CD4-positive, alpha-beta T cell (primary cell): Measurements from ENCODE around the gene SLC25A6. TPM values are rescaled to one million over a fixed set of nuclear protein-coding genes. Genes with fewer than 3 reads are reported as not detected.

Experiments
- ATAC-seq: fragments of 200-7000 bp; cut with Tn5 transposase; one replicate; pipeline ENCODE4 v1.10.0; 2022; ENCODE audit warnings: mild to moderate bottlenecking; ENCODE audit not compliant: poor library complexity
- CTCF ChIA-PET: fragments of 350-600 bp; sonication (Branson Sonifier 250); formaldehyde crosslinking; loops from one replicate; lab custom pipeline; 2021; ENCODE audit warnings: antibody characterized with exemption, inconsistent platforms; lab: Charles Lee
- POLR2A ChIA-PET: fragments of 350-600 bp; sonication (Branson Sonifier 250); formaldehyde crosslinking; loops from one replicate; lab custom pipeline; 2021; ENCODE audit warnings: antibody characterized with exemption, inconsistent platforms; lab: Charles Lee
- DNase-seq, 14 experiments: peaks; one replicate each; pipeline ENCODE4 v3.0.0-alpha.2; 2013 to 2020; ENCODE audit warnings: mixed read lengths in 2 of 14
- H3K27ac ChIP-seq, 2 donors: one replicate each; pipeline versions ENCODE4 v1.5.1 to v1.7.0; 2013; ENCODE audit warnings: low read length in 2 of 2, low read depth in 1 of 2, mild to moderate bottlenecking in 1 of 2
- H3K27me3 ChIP-seq, 2 experiments: 1 replicate in 1 of 2; 2 replicates in 1 of 2; pipeline versions ENCODE4 v1.6.1 to v1.7.0; 2013; ENCODE audit warnings: low read length in 2 of 2, control low read depth in 1 of 2, mild to moderate bottlenecking in 1 of 2, moderate library complexity in 1 of 2; ENCODE audit not compliant: insufficient read depth in 2 of 2, control insufficient read depth in 1 of 2
- H3K36me3 ChIP-seq: one replicate; pipeline ENCODE4 v1.6.1; 2013; ENCODE audit warnings: low read length, control low read depth; ENCODE audit not compliant: insufficient read depth
- H3K4me1 ChIP-seq: one replicate; pipeline ENCODE4 v1.6.1; 2013; ENCODE audit warnings: low read length, control low read depth; ENCODE audit not compliant: insufficient read depth
- H3K4me3 ChIP-seq: one replicate; pipeline ENCODE4 v1.5.1; 2013; ENCODE audit warnings: mild to moderate bottlenecking, low read length, moderate library complexity
- H3K9me3 ChIP-seq, 2 experiments: 1 replicate in 1 of 2; 2 replicates in 1 of 2; pipeline versions ENCODE4 v1.6.1 to v1.7.0; 2013; ENCODE audit warnings: low read length in 2 of 2, mild to moderate bottlenecking in 2 of 2, control low read depth in 1 of 2, moderate library complexity in 1 of 2; ENCODE audit not compliant: control insufficient read depth in 1 of 2, insufficient read depth in 1 of 2
- H3K27ac Mint-ChIP-seq: one replicate; pipeline ENCODE4 v1.8.0; 2020; ENCODE audit warnings: mixed read lengths
- H3K27me3 Mint-ChIP-seq: one replicate; pipeline ENCODE4 v1.8.0; 2021; ENCODE audit warnings: mixed read lengths
- H3K36me3 Mint-ChIP-seq: one replicate; pipeline ENCODE4 v1.8.0; 2021; ENCODE audit warnings: low read depth, mixed read lengths
- H3K4me1 Mint-ChIP-seq: one replicate; pipeline ENCODE4 v1.8.0; 2021; ENCODE audit warnings: low read depth, mixed read lengths
- H3K4me3 Mint-ChIP-seq: one replicate; pipeline ENCODE4 v1.8.0; 2020; ENCODE audit warnings: mild to moderate bottlenecking, mixed read lengths
- H3K9me3 Mint-ChIP-seq: one replicate; pipeline ENCODE4 v1.8.0; 2020; ENCODE audit warnings: mixed read lengths
- intact Hi-C, 2 experiments: fragments of 100-400 bp; cut with DNase I in 1 of 2; cut with micrococcal nuclease in 1 of 2; formaldehyde crosslinking; loops; one replicate each; pipeline versions ENCODE4 v1.15.1 to v1.9.0; 2023 to 2025; cut with DNase I, micrococcal nuclease
- total RNA-seq, 174 experiments: library from RNA in 2 of 174; stranded (reverse) in 2 of 174; gene quantifications; one replicate each; pipeline ENCODE4 v1.2.3 and lab custom pipeline; 2021 to 2026
- TF ChIP-seq, protein P1 (sequence below): fragments of 200-600 bp; IDR thresholded peaks from one replicate; pipeline ENCODE4 v1.8.0; 2022; ENCODE audit warnings: antibody characterized with exemption, mild to moderate bottlenecking

SLC25A6 gene
- total RNA-seq, 2 experiments from 2014 or later = 338 to 340 TPM

DNA sequence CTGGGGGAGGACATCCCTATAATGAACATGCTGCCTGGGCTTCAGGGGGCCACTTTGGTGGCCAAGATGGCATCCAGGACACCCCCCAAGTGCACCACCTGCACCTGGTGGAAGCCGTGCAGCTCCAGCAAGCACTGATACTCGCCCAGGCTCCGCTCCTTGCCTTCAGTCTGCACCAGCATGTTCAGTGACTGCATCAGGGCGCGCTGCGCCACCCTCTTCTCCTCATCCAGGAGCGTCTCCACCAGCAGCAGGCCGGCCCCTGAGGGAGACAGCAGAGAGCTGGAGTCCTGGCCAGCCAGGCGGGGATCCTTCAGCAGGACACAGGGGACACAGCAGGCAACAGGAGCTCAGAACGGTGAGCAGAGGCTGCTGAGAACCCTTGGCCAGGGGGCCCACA, 11.3 kb upstream of the SLC25A6 start:
- intact Hi-C loops = no loop called here

DNA sequence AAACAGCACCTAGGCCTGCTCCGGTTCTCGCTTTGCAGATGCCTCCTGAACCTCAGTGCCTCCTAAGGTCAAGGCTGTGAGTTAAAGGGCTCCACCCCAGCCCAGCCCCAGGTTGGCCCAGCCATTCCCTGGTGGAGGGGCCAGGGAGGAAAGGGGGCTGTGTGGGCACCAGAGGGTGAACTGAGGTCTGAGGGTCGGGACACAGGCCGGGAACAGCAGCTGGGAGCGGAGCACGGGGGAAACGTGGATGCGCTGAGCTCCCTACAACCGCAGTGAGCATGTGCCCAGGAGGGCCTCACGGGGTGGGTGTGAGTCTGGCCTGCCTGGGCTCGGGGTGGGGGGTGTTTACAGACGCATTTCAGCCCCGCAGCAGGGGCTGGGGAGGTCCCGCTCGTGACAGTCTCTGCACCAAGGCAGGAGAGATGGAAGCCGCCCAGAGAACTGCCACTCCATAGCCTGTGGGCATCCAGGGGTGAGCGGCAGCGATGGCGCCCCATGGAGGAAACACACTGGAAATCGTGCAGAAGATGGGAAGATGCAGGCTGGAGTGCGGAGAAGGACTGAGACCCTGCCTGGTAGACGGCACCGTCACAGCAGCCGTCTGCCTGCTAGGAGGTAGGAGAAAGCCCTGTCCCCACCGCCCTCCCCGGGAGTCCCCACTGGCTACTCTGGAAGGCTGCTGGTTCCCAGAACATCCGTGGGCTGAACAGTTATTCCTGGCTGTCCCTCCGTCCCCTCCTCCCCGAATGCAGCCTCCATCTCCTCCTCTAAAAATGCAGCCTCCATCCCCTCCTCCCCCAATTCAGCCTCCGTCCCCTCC, 9.9 kb upstream of the SLC25A6 start:
- Histone ChIP-seq H3K27me3 (no peaks in the 10 kb centered on the region), H3K9me3 (no peaks in the 10 kb centered on the region), H3K4me3 (no peak overlapping the region), H3K27ac (no peak overlapping the region), H3K4me1 (no peaks in the 10 kb centered on the region), H3K36me3 (peaks cover 58% of the 10 kb centered on the region)
- intact Hi-C loops = no loop called here
- no peak overlapping the region for H3K27ac Mint-ChIP-seq
- POLR2A ChIA-PET = no interaction called here
- TF ChIP-seq, protein P1, sequence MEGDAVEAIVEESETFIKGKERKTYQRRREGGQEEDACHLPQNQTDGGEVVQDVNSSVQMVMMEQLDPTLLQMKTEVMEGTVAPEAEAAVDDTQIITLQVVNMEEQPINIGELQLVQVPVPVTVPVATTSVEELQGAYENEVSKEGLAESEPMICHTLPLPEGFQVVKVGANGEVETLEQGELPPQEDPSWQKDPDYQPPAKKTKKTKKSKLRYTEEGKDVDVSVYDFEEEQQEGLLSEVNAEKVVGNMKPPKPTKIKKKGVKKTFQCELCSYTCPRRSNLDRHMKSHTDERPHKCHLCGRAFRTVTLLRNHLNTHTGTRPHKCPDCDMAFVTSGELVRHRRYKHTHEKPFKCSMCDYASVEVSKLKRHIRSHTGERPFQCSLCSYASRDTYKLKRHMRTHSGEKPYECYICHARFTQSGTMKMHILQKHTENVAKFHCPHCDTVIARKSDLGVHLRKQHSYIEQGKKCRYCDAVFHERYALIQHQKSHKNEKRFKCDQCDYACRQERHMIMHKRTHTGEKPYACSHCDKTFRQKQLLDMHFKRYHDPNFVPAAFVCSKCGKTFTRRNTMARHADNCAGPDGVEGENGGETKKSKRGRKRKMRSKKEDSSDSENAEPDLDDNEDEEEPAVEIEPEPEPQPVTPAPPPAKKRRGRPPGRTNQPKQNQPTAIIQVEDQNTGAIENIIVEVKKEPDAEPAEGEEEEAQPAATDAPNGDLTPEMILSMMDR = no peak
- no peaks in the 10 kb centered on the region for H3K27me3 Mint-ChIP-seq
- no peak for ATAC-seq
- H3K4me3 Mint-ChIP-seq = no peak overlapping the region
- CTCF ChIA-PET = no interaction called here
- no peaks in the 10 kb centered on the region for H3K9me3 Mint-ChIP-seq
- no peaks in the 10 kb centered on the region for H3K36me3 Mint-ChIP-seq
- H3K4me1 Mint-ChIP-seq = no peaks in the 10 kb centered on the region
- DNase-seq = peak in 1 of 14 experiments; percentile 31

More for the DNA sequence above, 11.3 kb upstream of the SLC25A6 start:
- Histone ChIP-seq H3K36me3 (peaks cover 68% of the 10 kb centered on the region), H3K4me3 (no peak overlapping the region), H3K27ac (no peak overlapping the region), H3K4me1 (no peaks in the 10 kb centered on the region), H3K9me3 (no peaks in the 10 kb centered on the region), H3K27me3 (no peaks in the 10 kb centered on the region)
- no peak overlapping the region for H3K27ac Mint-ChIP-seq
- CTCF ChIA-PET = no interaction called here
- ATAC-seq = no peak
- peak in 1 of 14 experiments; percentile 30 for DNase-seq
- TF ChIP-seq, protein P1 = no peak
- H3K4me1 Mint-ChIP-seq = no peaks in the 10 kb centered on the region
- H3K9me3 Mint-ChIP-seq = no peaks in the 10 kb centered on the region
- POLR2A ChIA-PET = no interaction called here
- no peaks in the 10 kb centered on the region for H3K27me3 Mint-ChIP-seq
- no peak overlapping the region for H3K4me3 Mint-ChIP-seq
- H3K36me3 Mint-ChIP-seq = no peaks in the 10 kb centered on the region

DNA sequence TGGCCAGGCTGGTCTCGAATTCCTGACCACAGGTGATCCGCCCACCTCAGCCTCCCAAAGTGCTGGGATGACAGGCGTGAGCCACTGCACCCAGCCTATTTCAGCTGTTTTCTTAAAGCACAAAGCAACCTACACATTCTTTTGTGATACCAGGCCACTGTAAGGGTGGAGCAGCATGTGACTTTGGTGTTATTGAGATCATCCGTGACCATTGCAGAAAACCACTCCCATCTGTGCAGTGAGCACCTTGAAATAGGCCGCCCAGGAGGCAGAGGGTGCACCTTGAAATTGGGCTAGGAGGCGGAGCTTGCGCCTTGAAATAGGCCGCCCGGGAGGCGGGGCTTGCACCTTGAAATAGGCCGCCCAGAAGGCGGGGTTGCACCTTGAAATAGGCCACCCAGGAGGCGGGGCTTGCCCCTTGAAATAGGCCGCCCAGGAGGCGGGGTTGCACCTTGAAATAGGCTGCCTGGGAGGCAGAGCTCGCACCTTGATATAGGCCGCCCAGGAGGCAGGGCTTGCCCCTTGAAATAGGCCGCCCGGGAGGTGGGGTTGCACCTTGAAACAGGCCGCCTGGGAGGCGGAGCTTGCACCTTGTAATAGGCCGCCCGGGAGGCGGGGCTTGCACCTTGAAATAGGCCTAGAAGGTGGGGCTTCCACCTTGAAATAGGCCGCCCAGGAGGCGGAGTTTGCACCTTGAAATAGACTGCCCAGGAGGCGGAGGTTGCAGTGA, 9.0 kb upstream of the SLC25A6 start:
- H3K4me1 ChIP-seq = no peaks in the 10 kb centered on the region
- no peak overlapping the region for H3K4me3 ChIP-seq
- TF ChIP-seq, protein P1 = no peak
- no peaks in the 10 kb centered on the region for H3K27me3 Mint-ChIP-seq
- no peak for DNase-seq
- no peak overlapping the region for H3K4me3 Mint-ChIP-seq
- ChIA-PET CTCF (no interaction called here), POLR2A (no interaction called here)
- peaks cover 54% of the 10 kb centered on the region for H3K36me3 ChIP-seq
- H3K27ac ChIP-seq = no peak overlapping the region
- H3K4me1 Mint-ChIP-seq = peaks cover 4% of the 10 kb centered on the region
- ATAC-seq = no peak
- H3K27ac Mint-ChIP-seq = no peak overlapping the region
- peaks cover under 1% of the 10 kb centered on the region for H3K36me3 Mint-ChIP-seq
- no peaks in the 10 kb centered on the region for H3K9me3 Mint-ChIP-seq
- no peaks in the 10 kb centered on the region for H3K27me3 ChIP-seq
- H3K9me3 ChIP-seq = no peaks in the 10 kb centered on the region
- intact Hi-C loops = no loop called here
